ENCODE results near the gene COL19A1. TPM values are rescaled to one million over a fixed set of nuclear protein-coding genes. Genes with fewer than 3 reads are reported as not detected.

COL19A1 gene
- total RNA-seq (2014; rRNA removed; shearing (Covaris generic)) (not detected in 2 replicates), polyA plus RNA-seq (2016; fragmentation: Nextera tagmentation; extraction: Ambion mirVana) (0.03 TPM in 1 of 2 replicates, not detected in the other)
- long read RNA-seq: 0 reads

- H3K79me2 ChIP-seq (replicated peaks; ENCODE audit: insufficient read depth): no peaks in the 10 kb centered on the region
- Mint-ChIP-seq H3K27ac (no peak within 1 kb of the TSS), H3K36me3 (ENCODE audit: low read depth) (no peaks in the 10 kb centered on the region), H3K4me3 (peak within 1 kb of the TSS; percentile 82), H3K4me1 (peaks cover 29% of the 10 kb centered on the region), H3K9me3 (no peaks in the 10 kb centered on the region), H3K27me3 (ENCODE audit: insufficient read depth, low read depth, poor library complexity) (peaks cover 29% of the 10 kb centered on the region)
- peaks cover 15% of the 10 kb centered on the region for H3K4me1 ChIP-seq (ENCODE audit: insufficient read depth)
- H3K4me2 ChIP-seq: peak within 1 kb of the TSS; percentile 95
- DNase-seq (ENCODE audit: low spot score) (peak; percentile 59), ATAC-seq (peak; percentile 69)
- no peaks in the 10 kb centered on the region for H4K20me1 ChIP-seq (replicated peaks; ENCODE audit: insufficient read depth)
- H3K4me3 ChIP-seq: peak within 1 kb of the TSS; percentile 72
- no peaks in the 10 kb centered on the region for H3K9me2 ChIP-seq (ENCODE audit: insufficient read depth)
- peaks cover 47% of the 10 kb centered on the region for H3K27me3 ChIP-seq (ENCODE audit: insufficient read depth)
- H3F3A ChIP-seq (replicated peaks; ENCODE audit: low read depth): no peaks in the 10 kb centered on the region
- no peak within 1 kb of the TSS for H3K27ac ChIP-seq (ENCODE audit: low read depth)
- H2AFZ ChIP-seq: peak within 1 kb of the TSS; percentile 97
- TF ChIP-seq ETS1 (IDR thresholded peaks at IDR 0.05) (no peak), CTCF (conservative IDR thresholded peaks at IDR 0.05; ENCODE audit: low read depth in 2 of 2) (no peak), ZNF462 (CRISPR knock-in tag; IDR thresholded peaks at IDR 0.05) (no peak), EZH2 (IDR thresholded peaks at IDR 0.05; ENCODE audit: low read depth, unreplicated experiment) (peak; percentile 41)
- H3K36me3 ChIP-seq (ENCODE audit: insufficient read depth): no peaks in the 10 kb centered on the region
Observed at GRCh38 chr6:69866351-69866769, at the start of gene COL19A1. TSS of gene COL19A1 (plus strand) at chr6:69866556. CDS start at chr6:69879568, 13,012 bp downstream.

All from GM23338 (cell line).